PFSK-1 (cell line): ENCODE results near the gene TMTC2.

Experiments
- SIN3A ChIP-seq: IDR thresholded peaks from 2 replicates; pipeline ENCODE4 v1.6.1; 2012; ENCODE audit warnings: mild to moderate bottlenecking, low read length, moderate library complexity, borderline replicate concordance; ENCODE audit not compliant: insufficient read depth
- TAF1 ChIP-seq: IDR thresholded peaks from 2 replicates; pipeline ENCODE4 v1.6.1; 2012; ENCODE audit warnings: low read length, control low read depth, borderline replicate concordance; ENCODE audit not compliant: insufficient read depth

- TF ChIP-seq TAF1: no peak
- TF ChIP-seq SIN3A: no peak
Measured at GRCh38 chr12:82710741-82711140, 24.0 kb downstream of the TMTC2 start.
